Stimulated activated CD4-positive, alpha-beta T cell treated with anti-CD3 and anti-CD28 coated beads, TNF-alpha, amount 100 ng/mL, for 4 hours (primary cell): ENCODE measurements around the gene PDE6A.

Experiments used
- DNase-seq, 3 experiments: peaks; one replicate each; pipeline ENCODE4 v3.0.0-alpha.2; 2020; ENCODE audit warnings: low read depth in 3 of 3

PDE6A gene

GRCh38 chr5:149838881-149839739, 105.5 kb downstream of the PDE6A start:
- no peak for DNase-seq

- no peak for DNase-seq
Observed at GRCh38 chr5:149837680-149838269, 106.8 kb downstream of the PDE6A start.

- DNase-seq: no peak
Observed at GRCh38 chr5:149836451-149837139, 108.0 kb downstream of the PDE6A start.

- peak in 1 of 3 experiments; percentile 21 for DNase-seq
Observed at GRCh38 chr5:149834246-149834855, 110.2 kb downstream of the PDE6A start.

- no peak for DNase-seq
Observed at GRCh38 chr5:149833116-149833827, 111.3 kb downstream of the PDE6A start.

GRCh38 chr5:149832636-149833035, 112.0 kb downstream of the PDE6A start:
- no peak for DNase-seq

GRCh38 chr5:149831492-149831891, 113.1 kb downstream of the PDE6A start:
- peak in 1 of 3 experiments; percentile 15 for DNase-seq

GRCh38 chr5:149830579-149830978, 114.0 kb downstream of the PDE6A start:
- DNase-seq: no peak

GRCh38 chr5:149829954-149830353, 114.6 kb downstream of the PDE6A start:
- no peak for DNase-seq

GRCh38 chr5:149828161-149829011, 116.2 kb downstream of the PDE6A start:
- DNase-seq: peak; percentile 63 to 75 (median 74)

GRCh38 chr5:149827546-149827945, 117.0 kb downstream of the PDE6A start:
- no peak for DNase-seq

- no peak for DNase-seq
Observed at GRCh38 chr5:149827086-149827485, 117.5 kb downstream of the PDE6A start.

GRCh38 chr5:149826574-149826973, 118.0 kb downstream of the PDE6A start:
- DNase-seq: no peak

- no peak for DNase-seq
Observed at GRCh38 chr5:149824846-149825245, 119.7 kb downstream of the PDE6A start.

- no peak for DNase-seq
Observed at GRCh38 chr5:149824120-149824519, 120.5 kb downstream of the PDE6A start.

GRCh38 chr5:149823375-149823774, 121.2 kb downstream of the PDE6A start:
- DNase-seq: no peak

GRCh38 chr5:149822301-149822700, 122.3 kb downstream of the PDE6A start:
- no peak for DNase-seq

GRCh38 chr5:149820536-149821510, 123.8 kb downstream of the PDE6A start:
- no peak for DNase-seq

- no peak for DNase-seq
Observed at GRCh38 chr5:149820012-149820411, 124.6 kb downstream of the PDE6A start.
